ENCODE results near the gene ANKRD52.

- TF ChIP-seq ZFX (IDR thresholded peaks at IDR 0.05; ENCODE audit: borderline replicate concordance) (no peak), CTCF (IDR thresholded peaks at IDR 0.05) (no peak)
Measured at GRCh38 chr12:56221232-56221756, 36.9 kb downstream of the ANKRD52 start.

Data from 22Rv1 (cell line).